Ureter (tissue), 1 donor: Measurements from ENCODE around the gene COL5A1. TPM values are rescaled to one million over a fixed set of nuclear protein-coding genes. Genes with fewer than 3 reads are reported as not detected.

Experiments used
- DNase-seq: peaks from one replicate; pipeline ENCODE4 v3.0.0-alpha.2; 2020; ENCODE audit warnings: low spot score
- total RNA-seq: library from RNA; stranded (reverse); gene quantifications from one replicate; pipeline ENCODE4 v1.2.4, GENCODE V29; 2023
- donor health status: DM: yes; HTN: yes; CAD: no.

COL5A1 gene
- total RNA-seq, 1 donor from 2014 or later: 64.7 TPM

DNA sequence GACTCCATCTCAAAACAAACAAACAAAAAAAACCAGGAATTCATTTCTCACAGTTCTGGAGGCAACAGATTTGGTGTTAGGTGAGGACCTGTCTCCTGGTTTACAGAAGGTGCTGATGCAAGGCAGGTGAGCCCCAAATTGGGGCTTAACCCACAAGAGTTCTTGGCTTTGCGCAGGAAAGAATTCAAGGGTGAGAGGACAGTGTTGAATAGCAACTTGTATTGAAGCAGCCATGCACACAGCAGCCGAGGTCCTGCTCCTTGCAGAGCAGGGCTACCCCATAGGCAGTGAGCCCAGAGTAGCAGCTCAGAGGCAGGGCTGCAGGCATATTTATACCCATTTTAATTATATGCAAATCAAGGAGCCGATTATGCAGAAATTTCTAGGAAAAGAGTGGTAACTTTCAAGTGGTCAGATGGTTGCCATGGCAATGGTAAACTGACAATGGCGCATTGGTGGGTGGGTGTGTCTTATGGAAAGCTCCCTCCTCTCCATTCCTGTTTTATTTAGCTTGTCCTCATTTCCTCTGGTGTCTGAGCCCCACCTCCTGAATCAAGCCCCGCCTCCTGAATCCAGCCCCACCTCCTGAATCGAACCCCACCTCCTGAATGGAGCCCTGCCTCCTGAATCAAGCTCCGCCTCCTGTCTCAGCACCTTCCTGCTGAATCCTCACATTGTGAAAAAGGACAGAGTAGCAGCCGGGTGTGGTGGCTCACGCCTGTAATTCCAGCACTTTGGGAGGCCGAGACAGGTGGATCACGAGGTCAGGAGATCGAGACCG lies 34.5 kb upstream of the COL5A1 start:
- DNase-seq: peak; percentile 35

DNA sequence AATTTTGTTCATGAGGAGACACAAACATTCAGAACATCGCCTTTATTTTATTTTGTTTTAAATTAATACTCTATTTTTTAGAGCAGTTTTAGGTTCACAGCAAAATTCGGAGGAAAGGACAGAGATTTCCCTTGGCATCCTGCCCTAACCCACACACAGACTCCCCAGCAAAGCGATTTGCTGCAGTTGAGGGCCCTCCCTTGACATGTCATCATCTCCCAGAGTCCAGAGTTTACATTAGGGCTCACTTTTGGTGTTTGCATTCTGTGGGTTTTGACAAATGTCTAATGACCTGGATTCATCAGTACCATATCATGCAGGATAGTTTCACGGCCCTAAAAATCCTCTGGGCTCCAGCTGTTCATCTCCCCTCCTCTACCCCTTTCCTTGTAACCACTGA lies 33.6 kb upstream of the COL5A1 start:
- no peak for DNase-seq

DNA sequence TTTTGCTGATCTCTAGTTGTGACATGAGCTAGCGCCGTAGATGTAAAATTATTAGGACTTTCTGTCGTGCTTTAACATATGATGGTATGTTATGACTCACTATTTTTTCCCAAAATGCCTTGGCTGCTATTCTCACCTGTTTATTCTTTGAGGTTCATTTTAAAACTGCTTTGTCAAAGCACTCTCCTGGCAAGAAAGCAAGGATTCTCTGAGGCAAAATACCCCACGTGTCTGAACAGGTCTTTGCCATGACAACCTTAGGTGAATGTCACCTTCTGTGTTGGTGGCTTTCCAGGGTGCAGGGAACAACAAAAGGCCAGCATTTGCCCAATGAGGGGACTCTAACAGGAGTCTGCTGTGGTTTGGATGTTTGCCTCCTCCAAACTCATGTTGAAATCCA lies 30.6 kb upstream of the COL5A1 start:
- DNase-seq: no peak

DNA sequence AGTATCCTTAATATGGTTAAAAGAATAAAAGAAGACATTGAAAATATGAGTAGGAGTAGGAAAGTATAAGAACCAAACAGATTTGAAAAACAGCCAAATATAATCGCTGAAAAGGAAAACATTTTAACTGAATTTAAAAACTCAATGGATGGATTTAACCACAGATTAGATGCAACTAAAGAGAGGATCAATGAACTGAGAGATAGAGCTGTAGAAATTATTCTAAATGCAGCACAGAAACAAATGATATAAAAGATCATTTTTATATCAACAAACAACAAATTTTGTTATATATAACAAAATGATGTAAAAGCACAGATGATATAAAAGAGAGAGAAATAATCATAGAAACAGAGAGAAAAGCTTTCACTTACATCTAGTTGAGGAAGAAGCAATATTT lies 29.3 kb upstream of the COL5A1 start:
- DNase-seq: no peak

DNA sequence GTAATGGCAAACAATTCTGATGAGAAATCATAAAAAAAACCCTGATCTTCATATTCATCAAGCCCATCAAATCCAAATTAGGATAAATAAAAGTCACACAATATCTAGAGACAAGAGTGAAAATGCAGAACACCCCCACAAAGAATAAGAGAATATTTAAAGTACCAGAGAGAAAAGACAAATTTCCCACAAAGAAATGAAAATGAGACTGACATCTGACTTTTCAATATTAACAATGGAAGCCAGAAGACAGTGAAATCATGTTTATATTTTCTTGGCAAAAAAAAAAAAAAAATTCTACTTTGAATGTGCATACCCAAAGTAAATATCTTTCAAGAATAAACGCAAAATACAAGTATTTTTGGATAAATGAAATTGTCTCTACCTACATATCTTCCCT lies 28.9 kb upstream of the COL5A1 start:
- no peak for DNase-seq

DNA sequence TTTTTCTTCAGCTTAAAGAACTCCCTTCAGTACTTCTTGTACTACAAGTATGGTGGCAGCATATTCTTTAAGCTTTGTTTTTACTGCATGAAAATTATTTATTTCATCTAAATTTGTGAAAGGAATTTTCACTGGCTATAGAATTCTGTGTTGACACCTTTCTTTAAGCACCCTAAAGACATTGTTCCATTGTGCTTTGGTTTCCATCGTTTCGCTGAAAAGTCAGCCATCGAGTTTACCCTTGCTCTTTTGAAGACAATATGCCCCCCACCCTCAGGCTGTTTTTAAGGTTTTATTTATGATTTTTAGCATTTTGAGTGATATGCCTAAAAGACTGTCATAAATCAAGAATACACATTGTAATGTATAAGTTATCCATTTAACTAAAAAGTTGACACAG lies 27.3 kb upstream of the COL5A1 start:
- no peak for DNase-seq

DNA sequence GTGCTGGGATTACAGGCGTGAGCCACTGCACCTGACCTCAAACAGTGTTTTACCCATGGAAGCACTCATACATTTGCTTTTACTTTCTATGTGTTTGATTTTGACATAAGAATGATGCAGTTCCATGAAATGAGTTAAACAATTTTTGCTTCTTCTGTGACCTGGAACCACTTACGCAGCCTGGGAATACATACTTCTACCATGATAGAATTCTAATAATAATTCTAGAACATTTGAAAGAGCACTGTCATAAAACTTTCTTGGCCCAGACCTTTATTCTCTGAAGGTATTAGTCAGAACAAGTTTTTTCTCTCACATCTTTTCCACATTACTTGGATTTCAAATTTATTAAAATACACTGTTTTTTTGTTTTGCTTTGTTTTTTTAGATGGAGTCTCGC lies 25.3 kb upstream of the COL5A1 start:
- no peak for DNase-seq

DNA sequence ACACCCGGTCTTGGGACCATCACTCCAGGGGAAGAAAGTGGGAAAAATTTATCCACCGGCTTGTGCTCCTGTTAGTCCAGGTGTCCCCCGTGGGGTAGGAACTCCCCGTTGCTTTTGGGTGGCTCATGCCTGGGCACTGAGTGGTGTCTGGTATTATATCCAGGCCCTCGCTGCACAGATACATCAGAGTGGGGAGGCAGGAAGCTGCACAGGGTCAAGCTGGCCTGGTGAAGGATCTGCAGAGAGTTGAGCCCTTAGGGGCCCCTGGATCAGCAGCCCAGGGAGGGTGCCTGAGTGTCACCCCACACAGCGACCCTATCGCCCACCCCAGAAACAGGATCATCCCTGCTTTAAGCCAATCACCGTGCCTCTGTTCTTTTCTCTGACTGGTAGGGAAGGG lies 24.4 kb upstream of the COL5A1 start:
- DNase-seq: peak; percentile 29

DNA sequence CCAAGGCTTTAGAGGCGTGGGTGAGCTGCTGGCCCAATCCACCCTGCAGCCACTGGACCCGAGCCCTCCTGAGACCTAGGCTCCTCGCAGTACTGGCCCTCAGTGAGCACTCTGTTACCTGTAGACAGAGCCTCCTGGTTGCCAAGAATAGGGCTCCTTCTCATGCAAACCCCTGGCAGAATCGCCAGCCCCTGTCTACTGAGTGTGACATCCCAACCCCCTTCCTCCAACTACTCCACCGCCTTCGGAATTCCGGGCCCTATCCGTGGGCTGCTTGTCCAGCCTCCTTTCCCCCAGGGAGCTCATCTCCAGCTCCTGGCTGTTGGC lies 23.8 kb upstream of the COL5A1 start:
- DNase-seq: no peak

DNA sequence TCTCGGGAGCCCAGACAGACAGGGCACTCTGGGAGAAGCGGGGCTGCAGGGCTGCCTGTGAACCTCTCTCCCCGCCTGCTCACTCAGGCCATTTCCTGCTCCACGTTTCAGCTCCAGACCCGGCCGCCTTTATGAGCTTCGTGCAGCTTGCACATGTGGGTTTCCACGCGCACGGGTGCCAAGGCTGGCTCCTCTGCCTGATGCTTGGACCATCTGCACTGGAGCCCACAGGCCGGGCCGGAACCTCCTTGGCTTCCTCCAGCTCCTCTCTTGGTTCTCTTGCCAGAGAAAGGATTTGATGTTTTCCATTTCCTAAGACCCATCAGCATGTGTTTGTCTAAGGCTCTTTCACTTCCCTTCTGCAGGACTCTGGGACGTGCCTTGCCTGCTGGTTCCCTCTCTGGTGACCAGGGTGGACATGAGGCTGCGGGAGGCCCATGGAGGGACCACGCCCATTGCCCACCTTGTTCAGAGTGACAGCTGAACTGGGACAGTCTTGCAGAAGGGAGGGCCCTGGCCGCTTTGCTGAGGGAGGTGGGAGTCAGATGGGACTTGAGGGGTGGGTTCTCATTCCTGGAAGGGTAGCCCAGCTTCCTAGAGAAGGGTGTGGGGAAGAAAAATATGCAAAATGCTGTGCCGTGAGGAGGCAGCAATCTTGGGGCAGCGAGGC lies 23.3 kb upstream of the COL5A1 start:
- peak; percentile 42 for DNase-seq

DNA sequence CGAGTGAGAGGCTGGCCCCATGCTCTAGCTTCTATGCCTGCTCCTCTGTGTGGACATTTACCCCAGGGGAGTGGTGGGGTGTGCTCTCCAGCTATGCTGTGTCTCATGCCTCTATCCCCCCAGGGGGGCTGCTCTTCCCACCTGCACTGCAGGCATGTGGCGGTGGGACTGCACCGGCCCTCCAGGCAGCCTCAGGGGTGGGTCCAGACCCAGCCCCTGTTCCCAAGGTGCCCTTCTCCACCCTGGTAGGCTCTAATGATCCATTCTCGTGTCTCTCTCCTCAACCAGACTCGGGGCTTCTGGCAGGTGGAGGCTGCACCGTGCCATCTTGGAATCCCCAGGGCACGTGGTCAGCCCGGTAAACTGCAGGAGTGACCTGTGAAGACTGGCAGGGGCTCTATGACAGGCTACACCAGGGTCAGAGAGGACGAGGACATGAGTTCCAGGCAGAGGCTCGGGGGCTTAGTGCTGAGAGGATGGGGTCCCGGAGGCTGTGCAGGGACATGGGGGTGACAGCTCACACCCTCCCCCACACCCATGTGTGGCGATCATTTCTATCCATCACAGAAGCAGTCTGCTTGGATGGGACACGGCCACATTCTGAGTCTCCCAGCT lies 22.7 kb upstream of the COL5A1 start:
- peak; percentile 29 for DNase-seq

DNA sequence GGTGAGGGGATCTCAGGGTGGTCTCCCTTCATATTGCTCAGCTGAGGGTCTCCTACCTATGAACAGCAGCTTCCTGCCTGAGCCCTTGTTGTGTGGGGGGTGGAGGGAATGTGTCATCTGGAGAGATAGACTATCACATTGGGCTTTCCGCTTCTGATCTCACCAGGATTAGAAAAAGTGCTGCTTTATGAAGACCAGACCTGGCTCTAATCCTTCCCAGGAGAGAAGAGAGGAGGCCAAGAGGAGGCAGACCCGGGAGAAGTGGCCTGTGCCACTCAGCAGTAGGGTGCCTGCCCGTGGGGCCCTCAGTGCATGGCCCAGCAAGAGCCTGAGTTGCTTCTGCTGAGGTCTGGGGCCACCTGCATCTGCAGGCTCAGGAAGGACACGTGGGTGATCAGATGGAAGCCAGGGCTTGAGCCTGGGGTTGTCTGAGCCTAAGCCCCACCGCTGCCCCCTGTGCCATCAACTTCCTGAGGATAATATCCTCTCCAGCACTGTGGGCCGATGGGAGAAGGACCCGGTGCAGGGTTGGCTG lies 22.1 kb upstream of the COL5A1 start:
- DNase-seq: peak; percentile 26

DNA sequence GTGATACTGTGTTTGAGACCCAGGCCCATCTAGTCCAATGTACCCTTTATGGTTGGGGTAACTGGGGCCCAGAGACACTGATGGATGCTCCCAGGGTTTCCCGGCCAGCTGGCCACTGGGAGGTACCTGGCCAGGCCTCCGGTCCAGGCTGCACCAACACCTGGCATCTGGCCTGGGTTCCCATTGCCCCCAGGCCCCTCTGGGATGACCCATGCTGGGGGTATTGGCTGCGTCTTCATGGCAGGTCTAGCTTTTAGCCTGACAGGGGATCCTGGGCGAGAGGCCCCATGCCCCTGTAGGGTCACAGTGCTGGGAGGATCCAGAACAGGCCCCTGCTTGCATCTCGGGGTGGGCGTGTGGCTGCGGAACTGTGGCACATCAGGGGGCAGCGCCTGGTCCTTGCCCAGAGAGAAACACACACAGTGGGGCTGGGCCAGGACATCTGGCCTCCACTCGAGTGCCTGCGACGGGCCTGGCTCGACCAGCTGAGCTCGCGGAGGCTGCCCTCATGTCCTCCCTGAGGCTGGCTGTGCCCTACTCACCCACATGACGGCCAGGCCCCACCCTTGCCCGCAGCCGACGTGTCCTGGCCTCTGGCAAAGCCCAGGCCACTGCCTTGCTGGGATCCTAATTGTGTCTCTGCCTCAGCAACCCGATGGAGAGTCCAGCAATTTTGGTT lies 21.5 kb upstream of the COL5A1 start:
- DNase-seq: peak; percentile 37

DNA sequence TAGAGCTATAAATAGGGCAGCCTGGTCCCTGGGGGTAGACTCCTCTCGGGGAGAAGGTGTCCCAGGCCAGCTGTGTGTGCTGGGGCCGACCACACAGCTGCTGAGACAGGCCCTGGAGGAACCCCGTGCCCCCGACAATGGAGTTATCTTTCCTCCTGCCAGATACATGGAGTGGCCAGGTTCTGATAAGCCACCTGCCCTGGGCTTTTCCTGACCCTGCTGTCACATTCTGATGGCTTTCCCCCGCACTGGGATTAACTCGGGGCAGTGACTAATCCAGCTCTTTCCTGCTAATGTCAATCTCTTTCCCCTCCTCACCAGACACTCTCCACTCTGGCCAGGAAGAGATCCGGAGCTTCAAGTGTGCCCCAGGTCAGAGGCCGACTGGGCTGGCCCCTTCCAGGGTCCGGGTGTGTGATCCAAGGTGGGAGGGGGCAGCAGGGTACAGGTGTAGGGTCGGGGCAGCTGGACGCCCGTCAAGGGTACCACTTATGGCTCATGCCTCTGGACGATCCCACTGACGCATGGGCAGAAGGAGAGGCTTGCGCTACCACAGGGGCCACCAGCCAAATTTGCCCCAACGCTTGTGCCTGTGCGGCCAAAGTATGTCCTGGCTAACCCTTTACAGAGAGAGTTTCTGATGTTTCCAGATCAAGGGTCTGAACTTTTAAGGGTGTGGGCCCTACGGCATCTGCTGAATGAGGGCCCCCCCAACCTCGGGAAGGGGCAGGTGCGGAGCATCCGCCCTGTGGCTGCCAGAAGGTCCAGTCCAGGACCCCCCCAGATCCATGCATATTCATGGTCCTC lies 20.6 kb upstream of the COL5A1 start:
- peak; percentile 34 for DNase-seq

DNA sequence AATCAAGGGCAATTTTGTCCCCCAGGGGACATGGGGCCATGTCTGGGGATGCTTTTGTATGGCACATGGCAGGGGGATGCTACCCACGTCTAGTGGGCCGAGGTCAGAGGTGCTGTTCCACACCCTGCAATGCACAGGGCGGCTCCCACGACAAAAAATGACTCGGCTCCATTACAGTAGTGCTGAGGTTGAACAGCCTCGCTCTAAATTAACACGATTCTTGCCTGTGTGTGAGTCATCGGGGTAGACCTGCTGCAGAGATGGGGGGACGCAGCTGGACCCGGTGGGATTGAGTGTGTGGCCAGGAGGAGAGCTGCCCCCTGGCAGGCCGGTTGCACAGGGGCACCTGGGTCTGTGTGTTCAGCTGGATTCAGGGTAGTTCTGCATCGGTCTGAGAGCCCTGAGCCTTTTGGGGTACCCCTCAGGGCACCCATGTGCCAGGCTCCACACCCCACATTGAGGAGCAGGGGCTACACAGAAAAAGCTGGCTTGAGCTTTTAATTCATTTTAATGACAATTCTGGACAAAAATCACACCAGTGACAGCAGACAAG lies 20.0 kb upstream of the COL5A1 start:
- DNase-seq: no peak

DNA sequence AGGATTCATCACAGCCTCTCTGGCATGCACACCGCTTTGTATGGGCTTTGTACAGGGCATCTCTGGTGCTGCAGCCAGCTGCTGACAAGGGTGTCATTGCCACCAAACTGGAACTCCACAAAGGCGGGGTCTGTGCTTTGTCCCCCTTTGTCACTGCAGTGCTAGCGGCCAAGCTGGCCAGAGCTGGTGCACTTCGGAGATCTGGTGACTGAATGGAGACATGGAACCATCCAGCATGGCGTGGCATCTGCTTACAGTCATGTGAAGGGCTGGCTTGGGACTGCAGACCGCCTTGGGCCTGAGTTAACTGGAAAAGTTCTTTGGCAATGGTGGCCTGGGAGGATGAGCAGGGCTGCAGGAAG lies 18.7 kb upstream of the COL5A1 start:
- no peak for DNase-seq

DNA sequence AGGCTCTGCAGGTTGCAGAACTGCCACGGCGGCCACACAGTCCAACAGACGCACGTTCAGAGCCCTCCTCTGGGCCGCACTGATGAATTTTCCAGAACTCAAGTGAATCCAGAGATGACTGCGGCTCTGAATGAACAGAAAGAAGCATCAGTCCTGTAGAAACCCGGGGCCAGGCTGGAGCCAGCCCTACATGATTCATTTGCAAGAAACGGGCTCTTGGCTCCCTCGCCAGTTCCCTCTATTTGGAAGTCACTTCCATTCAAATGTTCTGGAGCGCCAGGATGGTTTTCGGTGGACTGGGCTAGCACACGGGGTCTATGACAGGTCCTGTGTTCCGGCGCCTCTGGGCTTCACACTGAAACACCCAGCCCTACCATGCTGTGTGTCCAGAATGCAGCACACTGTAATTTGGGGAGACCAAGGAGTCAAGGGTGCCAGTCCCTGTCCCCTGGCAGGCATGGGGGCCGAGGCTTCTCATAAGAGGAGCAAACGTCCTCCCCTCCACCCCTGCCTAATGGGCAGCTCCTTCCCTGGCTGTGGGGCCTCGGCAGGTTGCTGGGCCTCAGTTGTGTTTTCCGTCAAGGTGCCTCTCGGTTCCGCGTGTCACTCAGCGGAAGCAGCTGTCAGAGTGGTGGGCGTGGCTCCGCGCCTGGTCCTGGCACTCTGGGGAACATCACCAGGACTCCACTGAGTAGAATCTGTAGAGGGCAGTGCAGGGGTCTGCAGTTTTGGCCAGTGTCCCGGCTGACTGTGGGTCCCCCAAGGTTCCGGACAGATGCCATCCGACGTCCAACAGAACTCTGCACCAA lies 18.1 kb upstream of the COL5A1 start:
- DNase-seq: no peak

DNA sequence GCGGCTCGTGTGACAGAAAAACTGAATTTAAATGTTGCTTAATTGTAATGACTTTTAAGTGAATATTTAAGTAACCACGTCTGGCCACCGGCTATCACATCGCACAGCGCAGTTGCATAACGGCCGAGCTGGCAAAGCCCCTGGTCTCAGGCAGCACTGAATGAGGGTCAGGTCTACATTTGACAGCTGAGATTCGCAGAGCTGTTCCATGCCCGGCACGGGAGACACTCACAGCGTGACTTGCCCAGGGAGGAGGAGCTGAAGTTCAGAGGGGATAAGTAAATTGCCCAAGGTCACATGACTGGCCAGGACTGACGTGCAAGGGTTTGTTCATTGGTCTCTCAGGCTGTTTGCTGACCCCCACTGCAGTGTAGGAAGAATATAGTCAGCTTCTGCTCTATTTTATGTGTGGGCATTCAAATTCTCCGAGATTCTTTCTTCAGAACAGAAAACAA lies 17.4 kb upstream of the COL5A1 start:
- DNase-seq: no peak

DNA sequence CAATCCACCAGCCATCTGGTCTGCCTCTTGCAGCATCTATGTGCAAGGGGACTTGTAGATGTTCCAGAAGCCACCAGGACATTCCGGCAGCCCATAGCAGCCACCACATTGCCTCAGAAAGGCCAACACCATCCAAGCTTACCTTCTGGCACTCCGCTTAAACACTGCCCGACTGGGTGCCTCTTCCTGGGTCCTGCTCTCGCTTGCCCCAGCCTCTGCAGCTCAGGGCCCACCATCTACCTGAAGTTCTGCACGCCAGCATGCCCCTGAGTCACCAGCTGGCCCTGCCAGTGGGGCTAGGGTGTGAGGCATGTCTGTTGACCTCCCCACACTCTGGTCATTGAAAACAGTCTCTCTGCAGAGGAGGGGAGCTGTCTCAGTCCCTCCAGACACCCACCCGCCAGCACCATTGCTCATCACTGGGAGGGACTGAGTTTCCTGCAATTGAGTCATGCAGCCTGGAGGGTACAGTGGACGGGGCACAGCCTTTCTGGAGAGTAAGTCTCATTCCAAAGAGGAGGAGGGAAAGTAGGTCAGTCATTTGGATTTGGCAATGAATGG lies 16.9 kb upstream of the COL5A1 start:
- no peak for DNase-seq
